Measurements from ENCODE around the gene HEXIM1.

Gene HEXIM1

GRCh38 chr17:45130681-45131615, 17.3 kb upstream of the HEXIM1 start:
- no peak for DNase-seq

GRCh38 chr17:45131616-45132319, 16.5 kb upstream of the HEXIM1 start:
- DNase-seq, result peak; percentile 54

GRCh38 chr17:45132320-45132571, 16.0 kb upstream of the HEXIM1 start, which contains the start of gene PLCD3:
TSS of gene PLCD3 (minus strand) at chr17:45132515. CDS start at chr17:45132410, 105 bp downstream.
- no peak for DNase-seq

- peak; percentile 84 for DNase-seq
These were observed 15.5 kb upstream of the HEXIM1 start for GRCh38 chr17:45132572-45133463.

- peak; percentile 98 for DNase-seq
These were observed 12.9 kb upstream of the HEXIM1 start, which contains the start of gene ACBD4 for GRCh38 chr17:45135192-45135977. TSS of gene ACBD4 (plus strand) at chr17:45135687. CDS start at chr17:45136145, 458 bp downstream.

- DNase-seq, result no peak
These were observed 12.1 kb upstream of the HEXIM1 start for GRCh38 chr17:45135978-45136791.

GRCh38 chr17:45136846-45137560, 11.3 kb upstream of the HEXIM1 start:
- no peak for DNase-seq

- no peak for DNase-seq
These were observed 10.5 kb upstream of the HEXIM1 start for GRCh38 chr17:45137561-45138305.

- DNase-seq, result no peak
These were observed 9.3 kb upstream of the HEXIM1 start for GRCh38 chr17:45138911-45139532.

GRCh38 chr17:45139533-45139920, 8.7 kb upstream of the HEXIM1 start:
- no peak for DNase-seq

- no peak for DNase-seq
These were observed 5.1 kb upstream of the HEXIM1 start for GRCh38 chr17:45143094-45143670.

- no peak for DNase-seq
These were observed 4.5 kb upstream of the HEXIM1 start for GRCh38 chr17:45143767-45144198.

GRCh38 chr17:45144199-45145034, 3.9 kb upstream of the HEXIM1 start:
- DNase-seq, result no peak

- no peak for DNase-seq
These were observed 3.3 kb upstream of the HEXIM1 start for GRCh38 chr17:45145035-45145389.

- DNase-seq, result no peak
These were observed 2.1 kb upstream of the HEXIM1 start for GRCh38 chr17:45146166-45146565.

GRCh38 chr17:45146592-45146889, 1.7 kb upstream of the HEXIM1 start:
- DNase-seq, result no peak

- DNase-seq, result peak; percentile 80
These were observed 1.2 kb upstream of the HEXIM1 start for GRCh38 chr17:45146890-45147580.

All from RPMI8226 (cell line).